Liver (tissue), 9 donors: ENCODE results near the gene CLEC4A. TPM values are rescaled to one million over a fixed set of nuclear protein-coding genes. Genes with fewer than 3 reads are reported as not detected.
A peak's percentile ranks its signal among the peaks of the same experiment; 100 is the strongest.
"Not testable (repeated sequence)": the region's sequence is repeated elsewhere in the genome, so short reads cannot be mapped to it uniquely, and the experiment has no call there.

ENCODE experiments used
- DNase-seq: peaks from one replicate; pipeline ENCODE4 v3.0.0-alpha.2; 2017; ENCODE audit warnings: low spot score
- H3K27ac ChIP-seq, 2 donors: one replicate each; pipeline ENCODE4 v1.7.0; 2013; ENCODE audit warnings: inconsistent platforms in 2 of 2, low read length in 2 of 2, control low read depth in 1 of 2, low read depth in 1 of 2, mild to moderate bottlenecking in 1 of 2
- H3K27me3 ChIP-seq, 4 donors: one replicate each; pipeline versions ENCODE4 v1.6.1 to v1.7.0; 2013; ENCODE audit warnings: low read length in 3 of 4, inconsistent platforms in 1 of 4, mild to moderate bottlenecking in 1 of 4, moderate library complexity in 1 of 4; ENCODE audit not compliant: control insufficient read depth in 4 of 4, insufficient read depth in 4 of 4
- H3K36me3 ChIP-seq, 4 donors: one replicate each; pipeline versions ENCODE4 v1.6.1 to v1.7.0; 2013; ENCODE audit warnings: low read length in 3 of 4, mild to moderate bottlenecking in 3 of 4, low read depth in 1 of 4, moderate library complexity in 1 of 4; ENCODE audit not compliant: control insufficient read depth in 4 of 4, insufficient read depth in 3 of 4
- H3K4me1 ChIP-seq, 4 donors: one replicate each; pipeline versions ENCODE4 v1.6.1 to v1.7.0; 2013; ENCODE audit warnings: low read length in 3 of 4, mild to moderate bottlenecking in 3 of 4, moderate library complexity in 1 of 4; ENCODE audit not compliant: control insufficient read depth in 4 of 4, insufficient read depth in 4 of 4
- H3K4me3 ChIP-seq, 3 donors: one replicate each; pipeline versions ENCODE4 v1.6.1 to v1.7.0; 2013; ENCODE audit warnings: low read length in 3 of 3, control low read depth in 1 of 3, low read depth in 1 of 3, mild to moderate bottlenecking in 1 of 3
- H3K9ac ChIP-seq, 2 donors: one replicate each; pipeline ENCODE4 v1.7.0; 2013; ENCODE audit warnings: low read length in 2 of 2, mild to moderate bottlenecking in 2 of 2, moderate library complexity in 2 of 2, control low read depth in 1 of 2, low read depth in 1 of 2
- H3K9me3 ChIP-seq, 4 donors: one replicate each; pipeline versions ENCODE4 v1.6.1 to v1.7.0; 2013; ENCODE audit warnings: low read length in 3 of 4; ENCODE audit not compliant: control insufficient read depth in 4 of 4
- EGR1 ChIP-seq, 2 donors: IDR thresholded peaks; 2 replicates each; pipeline ENCODE4 v1.6.1; 2016 to 2018; ENCODE audit warnings: antibody characterized with exemption in 2 of 2, low read depth in 2 of 2
- HNF4G ChIP-seq: IDR thresholded peaks from 2 replicates; pipeline ENCODE4 v1.6.1; 2016; ENCODE audit warnings: antibody characterized with exemption
- JUND ChIP-seq, 2 donors: IDR thresholded peaks; 2 replicates each; pipeline ENCODE4 v1.6.1; 2016; ENCODE audit warnings: antibody characterized with exemption in 2 of 2
- RAD21 ChIP-seq, 2 donors: IDR thresholded peaks; 2 replicates each; pipeline ENCODE4 v1.6.1; 2016; ENCODE audit warnings: antibody characterized with exemption in 2 of 2, mild to moderate bottlenecking in 2 of 2
- REST ChIP-seq: IDR thresholded peaks from 2 replicates; pipeline ENCODE4 v1.6.1; 2016; ENCODE audit warnings: antibody characterized with exemption, mild to moderate bottlenecking
- RXRA ChIP-seq, 2 donors: IDR thresholded peaks; 2 replicates each; pipeline ENCODE4 v1.6.1; 2017 to 2018; ENCODE audit warnings: antibody characterized with exemption in 2 of 2, mild to moderate bottlenecking in 1 of 2
- SP1 ChIP-seq: IDR thresholded peaks from 2 replicates; pipeline ENCODE4 v1.6.1; 2018; ENCODE audit warnings: antibody characterized with exemption, mild to moderate bottlenecking
- YY1 ChIP-seq: IDR thresholded peaks from 2 replicates; pipeline ENCODE4 v1.6.1; 2016; ENCODE audit warnings: antibody characterized with exemption, mild to moderate bottlenecking
- ZBTB33 ChIP-seq: IDR thresholded peaks from 2 replicates; pipeline ENCODE4 v1.6.1; 2016; ENCODE audit warnings: antibody characterized with exemption
- WGBS: extraction: QIAGEN DNeasy Blood & Tissue Kit; methylation state at CpG from one replicate; pipeline ENCODE4 v1.1.7; 2013; 5-methylcytosine and 5-hydroxymethylcytosine counted together
- polyA plus RNA-seq, 2 donors: library from polyadenylated mRNA; stranded (reverse) in 1 of 2; unstranded in 1 of 2; fragments of 200-250 nt in 1 of 2; fragments of >200 nt in 1 of 2; fragmentation: Nextera tagmentation in 1 of 2; extraction: Ambion mirVana in 1 of 2; gene quantifications; one replicate each; pipeline versions ENCODE4 v1.2.1 to v1.2.3, GENCODE V29; 2013 to 2015
- total RNA-seq, 2 donors: library from RNA; depleted of rRNA; stranded (reverse); fragments of >200 nt; gene quantifications; one replicate each; pipeline ENCODE4 v1.2.3, GENCODE V29; 2014
- TF ChIP-seq, protein P1 (sequence below): fragments of 150-350 bp; IDR thresholded peaks from 2 replicates; pipeline ENCODE4 v1.5.1; 2017; ENCODE audit warnings: improper control_type of control experiment, low read depth, low read length; ENCODE audit not compliant: missing input control
- donor health status: healthy.
- donor health status: healthy.
- donor health status: healthy.
- donor health status: healthy.
- donor health status: healthy.

Gene CLEC4A
- total and polyA plus RNA-seq, 4 donors = 0.67 to 2.5 (median 1.6) TPM

GRCh38 chr12:8156845-8157244 lies 33.4 kb downstream of the CLEC4A start, which contains the start of gene ZNF705A (continued):
- TF ChIP-seq REST (no peak), ZBTB33 (no peak), RXRA (IDR thresholded peaks at IDR 0.05) (no peak), YY1 (no peak), JUND (IDR thresholded peaks at IDR 0.05) (no peak)

DNA sequence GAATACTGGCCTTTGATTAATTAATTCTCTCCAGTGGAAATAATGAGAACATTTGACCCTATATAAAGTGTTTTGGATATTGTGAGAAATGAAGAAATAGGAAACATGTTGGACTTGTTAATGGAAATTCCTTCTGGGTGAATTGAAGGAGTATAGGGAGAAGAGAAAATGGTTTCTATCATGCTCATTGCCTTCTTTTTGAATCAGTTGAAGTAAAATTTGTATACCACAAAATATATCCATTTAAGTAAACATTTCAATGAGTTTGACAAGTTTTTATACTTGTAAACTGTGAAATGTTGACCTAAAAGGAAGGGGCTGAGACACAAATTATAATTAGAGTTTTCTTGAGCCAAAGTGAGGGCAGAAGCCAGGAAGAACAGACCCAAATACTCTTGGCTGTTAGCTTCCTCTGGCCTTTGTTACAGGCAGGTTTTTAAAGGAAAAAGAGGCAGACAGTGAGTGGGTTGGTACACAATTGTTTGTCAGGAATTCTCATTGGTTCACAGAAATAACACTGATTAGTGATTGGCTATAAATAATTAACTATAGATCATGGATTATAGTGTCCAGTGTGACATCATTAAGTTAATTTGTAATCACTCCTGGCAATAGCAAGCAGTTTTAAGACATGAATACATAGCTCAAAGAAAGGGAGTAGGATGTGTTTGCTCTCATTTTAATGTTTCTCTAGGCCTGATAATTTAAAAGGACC lies 34.2 kb downstream of the CLEC4A start:
- Histone ChIP-seq H3K27me3 (no peaks in the 10 kb centered on the region), H3K36me3 (no peaks in the 10 kb centered on the region), H3K9ac (no peak overlapping the region), H3K4me3 (no peak overlapping the region), H3K4me1 (no peaks in the 10 kb centered on the region), H3K27ac (peak overlapping the region in 1 of 2 donors; percentile 7), H3K9me3 (no peaks in the 10 kb centered on the region)
- no peak for TF ChIP-seq HNF4G
- TF ChIP-seq SP1 = no peak
- TF ChIP-seq EGR1 (IDR thresholded peaks at IDR 0.05; ENCODE audit: low read depth in 2 of 2) = no peak
- DNase-seq = no peak

DNA sequence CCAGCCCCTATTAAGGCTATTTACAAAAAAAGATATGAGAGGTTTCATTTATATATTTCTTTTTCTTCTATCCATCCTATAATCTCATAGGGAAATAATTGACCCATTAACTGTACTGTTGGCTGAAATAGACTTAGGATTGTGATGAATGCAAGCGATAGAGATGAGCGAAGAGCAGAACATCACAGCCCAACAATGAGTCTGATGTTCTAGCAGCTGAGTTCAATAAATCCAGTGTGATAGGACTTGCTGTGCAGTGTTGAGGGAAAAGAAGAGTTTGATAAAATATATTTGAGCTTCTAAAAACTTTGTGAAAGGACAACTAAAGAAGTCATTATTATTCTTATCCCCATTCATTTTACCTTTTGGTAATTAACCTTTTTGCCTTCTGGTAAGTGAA lies 49.5 kb downstream of the CLEC4A start:
- not testable (repeated sequence) for H3K9me3 ChIP-seq
- 92% methylated on average over 2 of the region's 2 CpGs for WGBS

DNA sequence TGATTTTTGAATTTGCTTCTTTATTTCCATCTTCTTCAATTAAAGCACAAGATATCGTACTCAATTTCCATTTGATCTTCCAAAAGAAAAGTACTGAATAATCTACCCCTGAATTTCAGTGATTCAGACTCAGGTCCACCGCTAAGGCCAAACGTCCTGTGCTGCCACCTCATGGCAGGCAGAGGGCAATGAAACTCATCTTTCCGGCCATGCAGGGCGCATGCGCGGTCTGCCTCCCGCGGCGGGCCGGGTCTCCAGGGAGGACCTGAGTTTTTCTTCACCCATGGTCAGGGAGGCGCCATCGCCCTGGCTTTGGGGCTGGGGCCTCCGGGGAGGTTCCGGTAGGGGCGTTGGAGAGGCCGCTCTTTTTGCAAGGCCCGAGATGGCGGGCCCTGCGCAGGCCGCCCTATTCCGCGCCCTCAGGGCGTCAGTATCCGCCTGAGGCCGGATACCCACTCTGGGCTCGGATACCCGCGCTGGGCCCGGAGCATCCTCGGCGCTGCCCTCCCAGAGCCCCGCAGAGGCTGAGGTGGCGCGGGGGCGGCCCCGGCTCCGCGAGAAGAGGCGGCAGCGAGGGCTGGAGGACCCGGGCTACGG lies 56.7 kb downstream of the CLEC4A start:
- H3K27ac ChIP-seq = peak overlapping the region in 1 of 2 donors; percentile 18
- not testable (repeated sequence) for H3K9ac ChIP-seq, H3K36me3 ChIP-seq, H3K4me1 ChIP-seq, H3K9me3 ChIP-seq, H3K27me3 ChIP-seq
- peak overlapping the region in 2 of 3 donors; percentile 57 to 58 for H3K4me3 ChIP-seq
- peak; percentile 64 for DNase-seq
- WGBS = under 1% methylated on average over 41 of the region's 43 CpGs
- TF ChIP-seq, protein P1, sequence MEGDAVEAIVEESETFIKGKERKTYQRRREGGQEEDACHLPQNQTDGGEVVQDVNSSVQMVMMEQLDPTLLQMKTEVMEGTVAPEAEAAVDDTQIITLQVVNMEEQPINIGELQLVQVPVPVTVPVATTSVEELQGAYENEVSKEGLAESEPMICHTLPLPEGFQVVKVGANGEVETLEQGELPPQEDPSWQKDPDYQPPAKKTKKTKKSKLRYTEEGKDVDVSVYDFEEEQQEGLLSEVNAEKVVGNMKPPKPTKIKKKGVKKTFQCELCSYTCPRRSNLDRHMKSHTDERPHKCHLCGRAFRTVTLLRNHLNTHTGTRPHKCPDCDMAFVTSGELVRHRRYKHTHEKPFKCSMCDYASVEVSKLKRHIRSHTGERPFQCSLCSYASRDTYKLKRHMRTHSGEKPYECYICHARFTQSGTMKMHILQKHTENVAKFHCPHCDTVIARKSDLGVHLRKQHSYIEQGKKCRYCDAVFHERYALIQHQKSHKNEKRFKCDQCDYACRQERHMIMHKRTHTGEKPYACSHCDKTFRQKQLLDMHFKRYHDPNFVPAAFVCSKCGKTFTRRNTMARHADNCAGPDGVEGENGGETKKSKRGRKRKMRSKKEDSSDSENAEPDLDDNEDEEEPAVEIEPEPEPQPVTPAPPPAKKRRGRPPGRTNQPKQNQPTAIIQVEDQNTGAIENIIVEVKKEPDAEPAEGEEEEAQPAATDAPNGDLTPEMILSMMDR = peak; percentile 46
- TF ChIP-seq YY1 (peak; percentile 36), RAD21 (IDR thresholded peaks at IDR 0.05) (peak; percentile 52 to 59)

More for the DNA sequence above, 49.5 kb downstream of the CLEC4A start:
- H3K27me3 ChIP-seq, H3K27ac ChIP-seq, H3K4me3 ChIP-seq, H3K4me1 ChIP-seq, H3K9ac ChIP-seq, DNase-seq, H3K36me3 ChIP-seq: not testable (repeated sequence)

DNA sequence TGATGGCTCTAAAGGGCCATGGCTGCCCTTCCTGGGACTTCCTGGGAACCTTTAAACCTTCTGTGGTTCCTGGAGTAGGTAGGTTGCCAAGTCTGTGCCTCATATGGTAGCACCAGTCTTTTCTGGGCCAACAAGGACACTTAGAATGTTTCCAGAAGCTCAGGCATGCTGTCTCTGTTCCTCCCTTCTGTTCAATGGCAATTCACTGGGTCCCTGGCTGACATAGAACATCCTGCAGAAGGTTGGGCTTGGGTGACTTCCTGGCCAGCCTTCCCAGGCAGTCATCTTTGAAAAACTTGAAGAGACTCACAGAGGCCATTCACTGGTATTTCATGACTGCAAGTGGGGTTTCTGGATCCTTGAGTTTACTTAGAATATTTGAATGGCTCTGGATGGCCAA lies 57.9 kb downstream of the CLEC4A start:
- not testable (repeated sequence) for H3K27ac ChIP-seq, H3K4me3 ChIP-seq, H3K9me3 ChIP-seq, H3K9ac ChIP-seq, H3K36me3 ChIP-seq, DNase-seq, H3K4me1 ChIP-seq, H3K27me3 ChIP-seq
